PC-9 (cell line): ENCODE results near the gene IL1RN. TPM values are rescaled to one million over a fixed set of nuclear protein-coding genes. Genes with fewer than 3 reads are reported as not detected.

Experiments used
- BruUV-seq: library from RNA; stranded (reverse); fragments of 400-500 nt; replicated peaks from 2 replicates; lab custom pipeline; 2021; lab: Mats Ljungman, UMichigan
- CTCF ChIA-PET: fragments of 300-600 bp; sonication (Branson Sonifier 250); formaldehyde crosslinking; loops from one replicate; lab custom pipeline; 2022; ENCODE audit warnings: antibody characterized with exemption; lab: Charles Lee
- POLR2A ChIA-PET: fragments of 300-600 bp; sonication (Branson Sonifier 250); formaldehyde crosslinking; loops from one replicate; lab custom pipeline; 2022; ENCODE audit warnings: antibody characterized with exemption; ENCODE audit not compliant: unreplicated experiment; lab: Charles Lee
- DNase-seq, 2 experiments: peaks; one replicate each; pipeline versions ENCODE4 v3.0.0 to v3.0.0-alpha.2; 2015 to 2022; ENCODE audit warnings: mixed read lengths in 1 of 2
- H2AFZ ChIP-seq: fragments of 200-600 bp; sonication (generic); 2 replicates; pipeline ENCODE4 v1.8.1; 2017; ENCODE audit warnings: antibody characterized with exemption
- H3F3A ChIP-seq: fragments of 200-600 bp; sonication (generic); 2 replicates; pipeline ENCODE4 v1.8.1; 2017; ENCODE audit warnings: antibody characterized with exemption, mild to moderate bottlenecking, low read depth; ENCODE audit not compliant: insufficient read depth
- H3K27ac ChIP-seq: fragments of 200-600 bp; sonication (generic); 2 replicates; pipeline ENCODE4 v1.6.1; 2016; ENCODE audit warnings: mixed run types
- H3K27me3 ChIP-seq: fragments of 200-600 bp; sonication (generic); 2 replicates; pipeline ENCODE4 v1.6.1; 2016; ENCODE audit warnings: low read depth, mixed run types; ENCODE audit not compliant: insufficient read depth
- H3K36me3 ChIP-seq: fragments of 200-600 bp; sonication (generic); 2 replicates; pipeline ENCODE4 v1.6.1; 2016; ENCODE audit warnings: low read depth, mixed run types
- H3K4me1 ChIP-seq: fragments of 200-600 bp; sonication (generic); replicated peaks from 2 replicates; pipeline ENCODE4 v1.6.1; 2016; ENCODE audit warnings: mixed run types; ENCODE audit not compliant: insufficient read depth
- H3K4me2 ChIP-seq: fragments of 200-600 bp; sonication (generic); 2 replicates; pipeline ENCODE4 v1.6.1; 2017; ENCODE audit warnings: mixed run types
- H3K4me3 ChIP-seq: fragments of 200-600 bp; sonication (generic); 2 replicates; pipeline ENCODE4 v1.6.1; 2016; ENCODE audit warnings: mixed run types
- H3K79me2 ChIP-seq: fragments of 200-600 bp; sonication (generic); 2 replicates; pipeline ENCODE4 v1.6.1; 2017; ENCODE audit warnings: low read depth, mixed run types
- H3K9me2 ChIP-seq: fragments of 200-600 bp; sonication (generic); 2 replicates; pipeline ENCODE4 v1.8.1; 2017; ENCODE audit warnings: mild to moderate bottlenecking; ENCODE audit not compliant: insufficient read depth
- H3K9me3 ChIP-seq: fragments of 200-600 bp; sonication (generic); 2 replicates; pipeline ENCODE4 v1.8.1; 2016; ENCODE audit warnings: low read depth; ENCODE audit not compliant: insufficient read depth
- H4K20me1 ChIP-seq: fragments of 200-600 bp; sonication (generic); 2 replicates; pipeline ENCODE4 v1.8.1; 2017; ENCODE audit not compliant: insufficient read depth
- CTCF ChIP-seq: fragments of 200-600 bp; sonication (generic); conservative IDR thresholded peaks from 2 replicates; pipeline ENCODE4 v1.6.1; 2017; ENCODE audit warnings: mixed run types, antibody characterized with exemption, mild to moderate bottlenecking, moderate library complexity
- EZH2 ChIP-seq: fragments of 200-600 bp; sonication (generic); IDR thresholded peaks from 2 replicates; pipeline ENCODE4 v1.8.0; 2017; ENCODE audit warnings: antibody characterized with exemption, low read depth
- intact Hi-C: fragments of 100-400 bp; cut with micrococcal nuclease; formaldehyde crosslinking; loops from one replicate; pipeline ENCODE4 v1.10.0; 2022; ENCODE audit not compliant: unreplicated experiment
- total RNA-seq: library from RNA; stranded (reverse); gene quantifications from 2 replicates; pipeline ENCODE4 v1.2.3, GENCODE V29; 2021

Gene IL1RN
- total RNA-seq, 1 experiment from 2014 or later: 8.4 TPM

GRCh38 chr2:113149553-113150257 lies 22.3 kb downstream of the IL1RN start:
- no peak overlapping the region for H3K4me2 ChIP-seq
- POLR2A ChIA-PET: no interaction called here
- H3K79me2 ChIP-seq: no peaks in the 10 kb centered on the region
- no peaks in the 10 kb centered on the region for H3K27me3 ChIP-seq
- no peaks in the 10 kb centered on the region for H3K36me3 ChIP-seq
- no peak overlapping the region for H3K27ac ChIP-seq
- no peaks in the 10 kb centered on the region for H3F3A ChIP-seq
- H3K9me2 ChIP-seq: no peaks in the 10 kb centered on the region
- no peaks in the 10 kb centered on the region for H4K20me1 ChIP-seq
- TF ChIP-seq CTCF: no peak
- no peak for TF ChIP-seq EZH2
- no TSS peak for BruUV-seq
- no peak overlapping the region for H2AFZ ChIP-seq
- intact Hi-C loops: no loop called here
- H3K4me3 ChIP-seq: no peak overlapping the region
- H3K4me1 ChIP-seq: no peaks in the 10 kb centered on the region
- no peaks in the 10 kb centered on the region for H3K9me3 ChIP-seq
- DNase-seq: no peak
- CTCF ChIA-PET: interaction anchor here (0.6 kb wide), 1 partner anchor 49 kb away, joined by 5 read pairs; no protein-coding TSS in a partner anchor

DNA sequence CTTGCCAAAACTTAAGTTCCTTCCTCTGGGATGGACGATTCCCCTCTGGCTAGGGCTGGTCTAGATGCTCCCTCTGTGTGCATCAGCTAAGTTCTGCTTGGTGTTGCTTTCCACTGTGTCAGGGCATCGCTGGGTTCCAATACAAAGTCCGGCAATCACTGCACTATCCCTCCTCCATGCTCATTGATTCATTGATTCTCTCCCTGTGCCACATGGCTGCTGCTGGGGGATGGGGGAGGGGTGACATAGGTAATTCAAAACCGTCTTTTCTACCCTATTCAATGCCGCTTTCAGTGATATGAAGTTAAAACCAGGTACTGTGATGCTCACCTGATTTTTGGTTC lies 22.8 kb downstream of the IL1RN start:
- Histone ChIP-seq H3K4me1 (no peaks in the 10 kb centered on the region), H3K4me2 (no peak overlapping the region), H3K36me3 (no peaks in the 10 kb centered on the region), H3K79me2 (no peaks in the 10 kb centered on the region), H3F3A (no peaks in the 10 kb centered on the region), H3K9me2 (no peaks in the 10 kb centered on the region), H3K9me3 (no peaks in the 10 kb centered on the region), H2AFZ (no peak overlapping the region), H4K20me1 (no peaks in the 10 kb centered on the region), H3K27me3 (no peaks in the 10 kb centered on the region), H3K27ac (no peak overlapping the region), H3K4me3 (no peak overlapping the region)
- intact Hi-C loops: no loop called here
- TF ChIP-seq EZH2 (no peak), CTCF (no peak)
- ChIA-PET CTCF (interaction anchor here (0.6 kb wide), 1 partner anchor 48 kb away, joined by 5 read pairs; no protein-coding TSS in a partner anchor), POLR2A (no interaction called here)
- no TSS peak for BruUV-seq
- DNase-seq: no peak

GRCh38 chr2:113155331-113155730 lies 27.9 kb downstream of the IL1RN start:
- ChIA-PET CTCF (interaction anchor here (0.9 to 1.0 kb wide), 2 partner anchors 43 to 75 kb away, joined by 3 read pairs; no protein-coding TSS in a partner anchor), POLR2A (interaction anchor here (0.6 kb wide), 1 partner anchor 371 kb away, joined by 6 read pairs; the partner anchor contains the start of gene IL1A)
- H3K4me3 ChIP-seq: no peak overlapping the region
- DNase-seq: no peak
- no peaks in the 10 kb centered on the region for H3K27me3 ChIP-seq
- no peaks in the 10 kb centered on the region for H3K9me2 ChIP-seq
- H3K4me1 ChIP-seq: peaks cover 29% of the 10 kb centered on the region
- H3K4me2 ChIP-seq: no peak overlapping the region
- no peak for TF ChIP-seq EZH2
- no peak for TF ChIP-seq CTCF
- no peak overlapping the region for H2AFZ ChIP-seq
- no peaks in the 10 kb centered on the region for H3K9me3 ChIP-seq
- H3F3A ChIP-seq: peaks cover 24% of the 10 kb centered on the region; the same call in 1 of the 2 replicates
- H3K27ac ChIP-seq: no peak overlapping the region
- BruUV-seq: no TSS peak
- peaks cover 26% of the 10 kb centered on the region for H3K79me2 ChIP-seq
- intact Hi-C loops: no loop called here
- no peaks in the 10 kb centered on the region for H4K20me1 ChIP-seq
- no peaks in the 10 kb centered on the region for H3K36me3 ChIP-seq
